ENCODE results near the gene RIMS4.

The RIMS4 gene

GRCh38 chr20:44716309-44717106 lies 93.8 kb downstream of the RIMS4 start:
- peak; percentile 54 for DNase-seq

- DNase-seq = no peak
These were observed 94.6 kb downstream of the RIMS4 start for GRCh38 chr20:44715499-44716308.

GRCh38 chr20:44714701-44715498 lies 95.4 kb downstream of the RIMS4 start, which contains the start of gene CCN5:
Gene CCN5, plus strand, starts transcription at chr20:44715369. Its CDS starts 22 bp downstream, at chr20:44715391.
- DNase-seq = peak; percentile 86

- DNase-seq = no peak
These were observed 96.1 kb downstream of the RIMS4 start for GRCh38 chr20:44714102-44714700.

GRCh38 chr20:44711237-44711636 lies 99.1 kb downstream of the RIMS4 start:
- DNase-seq = no peak

GRCh38 chr20:44709797-44710196 lies 100.5 kb downstream of the RIMS4 start:
- DNase-seq = no peak

- no peak for DNase-seq
These were observed 101.0 kb downstream of the RIMS4 start for GRCh38 chr20:44709380-44709779.

GRCh38 chr20:44707018-44707579 lies 103.2 kb downstream of the RIMS4 start:
- peak; percentile 60 for DNase-seq

GRCh38 chr20:44706301-44707017 lies 103.9 kb downstream of the RIMS4 start:
- peak; percentile 92 for DNase-seq

GRCh38 chr20:44705364-44706094 lies 104.8 kb downstream of the RIMS4 start:
- no peak for DNase-seq

GRCh38 chr20:44704551-44704971 lies 105.8 kb downstream of the RIMS4 start:
- DNase-seq = peak; percentile 89

GRCh38 chr20:44703956-44704488 lies 106.3 kb downstream of the RIMS4 start:
- DNase-seq = no peak

GRCh38 chr20:44703183-44703925 lies 107.0 kb downstream of the RIMS4 start:
- no peak for DNase-seq

- peak; percentile 83 for DNase-seq
These were observed 107.6 kb downstream of the RIMS4 start for GRCh38 chr20:44702776-44703175.

- DNase-seq = no peak
These were observed 108.5 kb downstream of the RIMS4 start for GRCh38 chr20:44701858-44702256.
